HG02623 (cell line): ENCODE data around the gene APOBEC3H.

Experiments
- ATAC-seq: cut with Tn5 transposase; IDR thresholded peaks from one replicate; pipeline ENCODE4 v1.9.1; 2021; ENCODE audit warnings: moderate library complexity; ENCODE audit not compliant: unreplicated experiment

APOBEC3H gene

GRCh38 chr22:39152511-39153219, 55.6 kb downstream of the APOBEC3H start, which contains the start of gene CBX7:
Gene CBX7 (minus strand): TSS chr22:39152680. CDS start chr22:39152444, 236 bp downstream.
- ATAC-seq = peak; percentile 78

DNA sequence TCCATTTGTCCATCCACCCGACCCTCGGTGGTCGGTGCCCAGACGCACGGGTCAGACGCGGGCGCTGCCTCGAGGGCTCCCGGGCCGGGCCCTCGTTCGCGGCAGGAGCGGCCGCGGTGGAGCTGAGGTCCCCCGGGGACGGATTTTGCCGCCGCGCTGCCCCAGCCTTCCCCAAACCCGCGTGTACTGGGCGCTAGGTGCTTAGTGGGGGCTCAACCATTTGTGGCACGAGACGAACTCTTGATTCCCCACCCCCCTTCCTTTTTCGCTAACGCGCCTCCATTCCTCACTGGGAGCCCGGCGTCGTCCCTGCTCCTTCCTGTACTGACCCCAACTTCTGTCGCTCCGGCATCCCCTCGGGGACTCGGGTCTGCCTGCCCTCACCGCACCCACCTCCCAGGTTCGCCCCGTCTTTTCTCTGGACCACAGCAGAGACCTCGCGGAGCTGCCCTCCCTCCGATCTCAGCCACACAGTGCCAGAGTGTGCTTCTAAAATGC, 56.2 kb downstream of the APOBEC3H start:
- no peak for ATAC-seq
